Brain microvascular endothelial cell (primary cell): ENCODE data around the gene PLCB1.

ENCODE experiments used
- DNase-seq: peaks from one replicate; pipeline ENCODE4 v3.0.0-alpha.2; 2020
- H3K27ac ChIP-seq: fragments of 250-450 bp; sonication (Bioruptor Pico); 2 replicates; pipeline ENCODE4 v1.5.1; 2020; ENCODE audit warnings: mild to moderate bottlenecking, moderate library complexity
- H3K27me3 ChIP-seq: fragments of 250-450 bp; sonication (Bioruptor Pico); replicated peaks from 2 replicates; pipeline ENCODE4 v1.5.1; 2020; ENCODE audit warnings: mild to moderate bottlenecking
- H3K36me3 ChIP-seq: fragments of 250-450 bp; sonication (Bioruptor Pico); replicated peaks from 2 replicates; pipeline ENCODE4 v1.5.1; 2020; ENCODE audit warnings: mild to moderate bottlenecking
- H3K4me3 ChIP-seq: 2 replicates; pipeline ENCODE4 v1.5.1; 2011; ENCODE audit warnings: low read depth, mild to moderate bottlenecking, control low read depth, low read length, moderate library complexity
- CTCF ChIP-seq: IDR thresholded peaks from 2 replicates; pipeline ENCODE4 v1.5.1; 2011; ENCODE audit warnings: low read depth, mild to moderate bottlenecking, moderate library complexity, low read length, control low read depth, inconsistent platforms; ENCODE audit errors: missing control alignments
- in situ Hi-C: cut with HindIII; loops from 2 replicates; pipeline ENCODE4 v1.10.0; 2017; ENCODE audit warnings: low sequenced_read_pairs, low pct_ligation_motif_present

PLCB1 gene

GRCh38 chr20:8487696-8488095 is 355.6 kb downstream of the PLCB1 start:
- no peaks in the 10 kb centered on the region for H3K27me3 ChIP-seq
- H3K4me3 ChIP-seq: no peak overlapping the region
- no peak for TF ChIP-seq CTCF
- no peaks in the 10 kb centered on the region for H3K36me3 ChIP-seq
- no peak overlapping the region for H3K27ac ChIP-seq
- DNase-seq: no peak
- in situ Hi-C loops: no loop called here

- Histone ChIP-seq H3K27me3 (no peaks in the 10 kb centered on the region), H3K4me3 (no peak overlapping the region), H3K27ac (no peak overlapping the region), H3K36me3 (no peaks in the 10 kb centered on the region)
- no peak for TF ChIP-seq CTCF
- DNase-seq: no peak
- in situ Hi-C loops: no loop called here
Observed at GRCh38 chr20:8489094-8489883, 357.2 kb downstream of the PLCB1 start.

- no peak overlapping the region for H3K4me3 ChIP-seq
- H3K27ac ChIP-seq: no peak overlapping the region
- in situ Hi-C loops: no loop called here
- no peaks in the 10 kb centered on the region for H3K36me3 ChIP-seq
- no peak for TF ChIP-seq CTCF
- no peak for DNase-seq
- H3K27me3 ChIP-seq: no peaks in the 10 kb centered on the region
Observed at GRCh38 chr20:8490076-8490830, 358.2 kb downstream of the PLCB1 start.

GRCh38 chr20:8492173-8492572 is 360.1 kb downstream of the PLCB1 start:
- Histone ChIP-seq H3K36me3 (no peaks in the 10 kb centered on the region), H3K27ac (no peak overlapping the region), H3K27me3 (no peaks in the 10 kb centered on the region), H3K4me3 (no peak overlapping the region)
- in situ Hi-C loops: no loop called here
- TF ChIP-seq CTCF: no peak
- no peak for DNase-seq

- no peaks in the 10 kb centered on the region for H3K27me3 ChIP-seq
- no peak overlapping the region for H3K4me3 ChIP-seq
- H3K36me3 ChIP-seq: no peaks in the 10 kb centered on the region
- in situ Hi-C loops: no loop called here
- H3K27ac ChIP-seq: no peak overlapping the region
- no peak for TF ChIP-seq CTCF
- DNase-seq: no peak
Observed at GRCh38 chr20:8498571-8498970, 366.5 kb downstream of the PLCB1 start.
